ENCODE measurements around the gene SCFD2. TPM values are rescaled to one million over a fixed set of nuclear protein-coding genes. Genes with fewer than 3 reads are reported as not detected.

SCFD2 gene
- total and polyA plus RNA-seq, 2 experiments from 2014 or later = 30.7 to 33.2 TPM

- Histone ChIP-seq H3K4me3 (no peak overlapping the region), H3K27me3 (replicated peaks; ENCODE audit: insufficient read depth) (no peaks in the 10 kb centered on the region), H3K9me3 (ENCODE audit: low read depth) (no peaks in the 10 kb centered on the region), H3K27ac (no peak overlapping the region), H3K36me3 (ENCODE audit: low read depth) (no peaks in the 10 kb centered on the region), H2AFZ (no peak overlapping the region), H3K79me2 (ENCODE audit: insufficient read depth) (no peaks in the 10 kb centered on the region), H3F3A (ENCODE audit: insufficient read depth) (no peaks in the 10 kb centered on the region), H3K9ac (no peak overlapping the region), H3K4me1 (ENCODE audit: insufficient read depth) (peaks cover 15% of the 10 kb centered on the region; the same call in 1 of the 2 replicates), H3K9me2 (ENCODE audit: insufficient read depth) (no peaks in the 10 kb centered on the region), H3K4me2 (ENCODE audit: unreplicated experiment) (no peak overlapping the region), H4K20me1 (ENCODE audit: insufficient read depth) (no peaks in the 10 kb centered on the region)
- in situ Hi-C loops (cut with MboI) = no loop called here
- DNase-seq = no peak
- no peak for TF ChIP-seq EZH2 (IDR thresholded peaks at IDR 0.05; ENCODE audit: insufficient read depth, poor library complexity, severe bottlenecking)
- no peak for TF ChIP-seq EZH2phosphoT487 (IDR thresholded peaks at IDR 0.05; ENCODE audit: insufficient read depth, low read depth)
Measured at GRCh38 chr4:52952540-52952939, 413.3 kb downstream of the SCFD2 start.

GRCh38 chr4:52951016-52951415 lies 414.8 kb downstream of the SCFD2 start:
- no peak for TF ChIP-seq EZH2phosphoT487 (IDR thresholded peaks at IDR 0.05; ENCODE audit: insufficient read depth, low read depth)
- no peak for TF ChIP-seq EZH2 (IDR thresholded peaks at IDR 0.05; ENCODE audit: insufficient read depth, poor library complexity, severe bottlenecking)

GRCh38 chr4:52950226-52950625 lies 415.6 kb downstream of the SCFD2 start:
- Histone ChIP-seq H3K4me1 (ENCODE audit: insufficient read depth) (0 out of 2 replicates have a peak, but pooled peaks cover 4% of the 10 kb centered on the region), H3F3A (ENCODE audit: insufficient read depth) (no peaks in the 10 kb centered on the region), H2AFZ (no peak overlapping the region), H3K4me3 (no peak overlapping the region), H4K20me1 (ENCODE audit: insufficient read depth) (no peaks in the 10 kb centered on the region), H3K9me2 (ENCODE audit: insufficient read depth) (no peaks in the 10 kb centered on the region), H3K4me2 (ENCODE audit: unreplicated experiment) (no peak overlapping the region), H3K36me3 (ENCODE audit: low read depth) (no peaks in the 10 kb centered on the region), H3K27ac (no peak overlapping the region), H3K9ac (no peak overlapping the region), H3K27me3 (replicated peaks; ENCODE audit: insufficient read depth) (no peaks in the 10 kb centered on the region), H3K9me3 (ENCODE audit: low read depth) (no peaks in the 10 kb centered on the region), H3K79me2 (ENCODE audit: insufficient read depth) (no peaks in the 10 kb centered on the region)
- DNase-seq = no peak
- in situ Hi-C loops (cut with MboI) = no loop called here
- TF ChIP-seq EZH2 (IDR thresholded peaks at IDR 0.05; ENCODE audit: insufficient read depth, poor library complexity, severe bottlenecking) (no peak), EZH2phosphoT487 (IDR thresholded peaks at IDR 0.05; ENCODE audit: insufficient read depth, low read depth) (no peak)
- WGBS, 2 experiments (ENCODE audit: low coverage in 1 of 2, low lambda C conversion rate in 2 of 2, missing lambda C conversion rate in 2 of 2) = 82 to 85% methylated on average over 3 of the region's 3 CpGs

More at GRCh38 chr4:52951016-52951415, 414.8 kb downstream of the SCFD2 start:
- Histone ChIP-seq H3K4me1 (ENCODE audit: insufficient read depth) (0 out of 2 replicates have a peak, but pooled peaks cover 4% of the 10 kb centered on the region), H3F3A (ENCODE audit: insufficient read depth) (no peaks in the 10 kb centered on the region), H2AFZ (no peak overlapping the region), H3K27me3 (replicated peaks; ENCODE audit: insufficient read depth) (no peaks in the 10 kb centered on the region), H3K9me3 (ENCODE audit: low read depth) (no peaks in the 10 kb centered on the region), H3K9me2 (ENCODE audit: insufficient read depth) (no peaks in the 10 kb centered on the region), H3K27ac (no peak overlapping the region), H3K4me3 (no peak overlapping the region), H3K79me2 (ENCODE audit: insufficient read depth) (no peaks in the 10 kb centered on the region), H4K20me1 (ENCODE audit: insufficient read depth) (no peaks in the 10 kb centered on the region), H3K9ac (no peak overlapping the region), H3K4me2 (ENCODE audit: unreplicated experiment) (no peak overlapping the region), H3K36me3 (ENCODE audit: low read depth) (no peaks in the 10 kb centered on the region)
- 94 to 96% methylated on average over 3 of the region's 3 CpGs for WGBS, 2 experiments (ENCODE audit: low coverage in 1 of 2, low lambda C conversion rate in 2 of 2, missing lambda C conversion rate in 2 of 2)
- in situ Hi-C loops (cut with MboI) = no loop called here
- DNase-seq = no peak

GRCh38 chr4:52949336-52949735 lies 416.5 kb downstream of the SCFD2 start:
- Histone ChIP-seq H3K27ac (no peak overlapping the region), H3K4me3 (no peak overlapping the region), H3K9ac (no peak overlapping the region), H4K20me1 (ENCODE audit: insufficient read depth) (no peaks in the 10 kb centered on the region), H3K27me3 (replicated peaks; ENCODE audit: insufficient read depth) (no peaks in the 10 kb centered on the region), H2AFZ (no peak overlapping the region), H3K4me1 (ENCODE audit: insufficient read depth) (0 out of 2 replicates have a peak, but pooled peaks cover 4% of the 10 kb centered on the region), H3K9me2 (ENCODE audit: insufficient read depth) (no peaks in the 10 kb centered on the region), H3K36me3 (ENCODE audit: low read depth) (no peaks in the 10 kb centered on the region), H3K4me2 (ENCODE audit: unreplicated experiment) (no peak overlapping the region), H3K79me2 (ENCODE audit: insufficient read depth) (no peaks in the 10 kb centered on the region), H3F3A (ENCODE audit: insufficient read depth) (no peaks in the 10 kb centered on the region), H3K9me3 (ENCODE audit: low read depth) (no peaks in the 10 kb centered on the region)
- WGBS, 2 experiments (ENCODE audit: low coverage in 1 of 2, low lambda C conversion rate in 2 of 2, missing lambda C conversion rate in 2 of 2) = 61 to 72% methylated on average over 4 of the region's 4 CpGs
- no peak for DNase-seq
- in situ Hi-C loops (cut with MboI) = no loop called here
- TF ChIP-seq EZH2phosphoT487 (IDR thresholded peaks at IDR 0.05; ENCODE audit: insufficient read depth, low read depth) (no peak), EZH2 (IDR thresholded peaks at IDR 0.05; ENCODE audit: insufficient read depth, poor library complexity, severe bottlenecking) (no peak)

- H4K20me1 ChIP-seq (ENCODE audit: insufficient read depth) = no peaks in the 10 kb centered on the region
- no peaks in the 10 kb centered on the region for H3F3A ChIP-seq (ENCODE audit: insufficient read depth)
- H3K27me3 ChIP-seq (replicated peaks; ENCODE audit: insufficient read depth) = no peaks in the 10 kb centered on the region
- in situ Hi-C loops (cut with MboI) = no loop called here
- H3K4me3 ChIP-seq = no peak overlapping the region
- H2AFZ ChIP-seq = no peak overlapping the region
- 0 out of 2 replicates have a peak, but pooled peaks cover 4% of the 10 kb centered on the region for H3K4me1 ChIP-seq (ENCODE audit: insufficient read depth)
- no peaks in the 10 kb centered on the region for H3K9me3 ChIP-seq (ENCODE audit: low read depth)
- H3K9me2 ChIP-seq (ENCODE audit: insufficient read depth) = no peaks in the 10 kb centered on the region
- no peaks in the 10 kb centered on the region for H3K79me2 ChIP-seq (ENCODE audit: insufficient read depth)
- H3K4me2 ChIP-seq (ENCODE audit: unreplicated experiment) = no peak overlapping the region
- H3K36me3 ChIP-seq (ENCODE audit: low read depth) = no peaks in the 10 kb centered on the region
- WGBS, 2 experiments (ENCODE audit: low coverage in 1 of 2, low lambda C conversion rate in 2 of 2, missing lambda C conversion rate in 2 of 2) = 97% methylated on average over 5 of the region's 5 CpGs
- no peak overlapping the region for H3K9ac ChIP-seq
- no peak overlapping the region for H3K27ac ChIP-seq
- DNase-seq = no peak
- TF ChIP-seq EZH2 (IDR thresholded peaks at IDR 0.05; ENCODE audit: insufficient read depth, poor library complexity, severe bottlenecking) (no peak), EZH2phosphoT487 (IDR thresholded peaks at IDR 0.05; ENCODE audit: insufficient read depth, low read depth) (no peak)
Measured at GRCh38 chr4:52948057-52948423, 417.8 kb downstream of the SCFD2 start.
